GM18951 (cell line): ENCODE results near the gene CLDN16.

Source experiments
- POLR2A ChIP-seq: IDR thresholded peaks from 4 replicates; pipeline ENCODE4 v1.6.1; 2011; ENCODE audit warnings: mild to moderate bottlenecking; ENCODE audit not compliant: insufficient read length, insufficient read depth; ENCODE audit errors: extremely low read depth
- in situ Hi-C: fragments of 300-500 bp; cut with MboI; formaldehyde crosslinking; loops from one replicate; pipeline ENCODE4 v1.12.0; 2022; ENCODE audit warnings: low sequenced_read_pairs, mixed read lengths, inconsistent platforms; ENCODE audit not compliant: unreplicated experiment

The CLDN16 gene

GRCh38 chr3:190387578-190388213 lies at the start of gene CLDN16:
TSS of gene CLDN16 (plus strand) at chr3:190388163. CDS start at chr3:190388330, 167 bp downstream.
- no peak for TF ChIP-seq POLR2A
- in situ Hi-C loops, result no loop called here

GRCh38 chr3:190338717-190339116 lies 49.2 kb upstream of the CLDN16 start:
- in situ Hi-C loops, result no loop called here
- no peak for TF ChIP-seq POLR2A

- in situ Hi-C loops, result no loop called here
Observed at GRCh38 chr3:190339130-190339529, 48.8 kb upstream of the CLDN16 start.

GRCh38 chr3:190340071-190340470 lies 47.9 kb upstream of the CLDN16 start:
- in situ Hi-C loops, result no loop called here
- TF ChIP-seq POLR2A, result no peak

More at GRCh38 chr3:190339130-190339529, 48.8 kb upstream of the CLDN16 start:
- no peak for TF ChIP-seq POLR2A

GRCh38 chr3:190345027-190345821 lies 42.7 kb upstream of the CLDN16 start:
- TF ChIP-seq POLR2A, result no peak
- in situ Hi-C loops, result no loop called here

GRCh38 chr3:190345878-190346277 lies 42.1 kb upstream of the CLDN16 start:
- in situ Hi-C loops, result no loop called here

GRCh38 chr3:190346541-190346940 lies 41.4 kb upstream of the CLDN16 start:
- TF ChIP-seq POLR2A, result no peak
- in situ Hi-C loops, result no loop called here

More at GRCh38 chr3:190345878-190346277, 42.1 kb upstream of the CLDN16 start:
- no peak for TF ChIP-seq POLR2A

GRCh38 chr3:190352861-190353457 lies 35.0 kb upstream of the CLDN16 start:
- in situ Hi-C loops, result no loop called here
- TF ChIP-seq POLR2A, result no peak

GRCh38 chr3:190356246-190356645 lies 31.7 kb upstream of the CLDN16 start:
- no peak for TF ChIP-seq POLR2A
- in situ Hi-C loops, result no loop called here

- in situ Hi-C loops, result no loop called here
- no peak for TF ChIP-seq POLR2A
Observed at GRCh38 chr3:190357468-190357867, 30.5 kb upstream of the CLDN16 start.

- in situ Hi-C loops, result no loop called here
- no peak for TF ChIP-seq POLR2A
Observed at GRCh38 chr3:190359813-190360212, 28.1 kb upstream of the CLDN16 start.

GRCh38 chr3:190360228-190360627 lies 27.7 kb upstream of the CLDN16 start:
- no peak for TF ChIP-seq POLR2A
- in situ Hi-C loops, result no loop called here

GRCh38 chr3:190361791-190362190 lies 26.2 kb upstream of the CLDN16 start:
- in situ Hi-C loops, result no loop called here
- TF ChIP-seq POLR2A, result no peak
